22Rv1 (cell line): Measurements from ENCODE around the gene FHOD3.

Experiments used
- CTCF ChIP-seq: fragments of 450-650 bp; IDR thresholded peaks from 2 replicates; pipeline ENCODE4 v1.5.1; 2017; ENCODE audit warnings: mild to moderate bottlenecking
- ZFX ChIP-seq: fragments of 450-650 bp; IDR thresholded peaks from 2 replicates; pipeline ENCODE4 v1.6.1; 2017; ENCODE audit warnings: antibody characterized with exemption, borderline replicate concordance

DNA sequence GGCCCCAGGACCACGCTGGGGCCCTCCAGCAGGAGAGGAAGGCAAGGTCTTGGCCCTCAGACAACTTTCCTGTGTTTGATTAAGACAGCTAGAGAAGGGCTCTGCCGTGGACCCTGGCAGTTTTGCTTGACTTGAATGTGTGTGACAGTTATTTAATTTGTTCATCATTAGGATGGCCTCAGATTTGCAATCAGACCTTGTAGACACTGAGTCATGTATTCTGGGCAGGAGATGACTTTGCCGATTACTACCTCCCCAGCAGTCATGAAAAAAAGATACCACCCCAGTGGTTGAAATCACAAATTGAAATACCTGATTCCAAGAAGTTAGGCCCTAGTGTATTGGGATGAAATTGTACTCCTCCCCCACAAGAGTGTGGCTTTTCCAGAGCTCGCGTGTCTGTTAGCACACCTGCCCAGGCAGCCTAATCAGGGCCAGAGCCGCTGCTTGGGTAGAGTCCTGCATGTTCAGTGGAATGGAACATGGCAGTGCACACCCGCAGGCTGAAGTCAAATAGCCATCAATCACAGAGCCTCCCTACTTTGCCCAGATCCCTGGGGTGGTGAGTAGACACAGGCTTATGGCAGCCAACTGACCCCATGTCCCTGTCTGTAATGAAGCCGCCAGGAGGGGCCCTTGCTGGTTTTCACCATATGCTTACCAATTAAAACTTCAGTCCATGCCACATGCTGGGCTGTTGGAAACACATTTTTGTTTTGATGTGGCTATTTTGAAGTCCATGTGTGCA, 408.8 kb downstream of the FHOD3 start:
- TF ChIP-seq CTCF (no peak), ZFX (no peak)
